Temporal lobe (tissue), 2 donors: Measurements from ENCODE around the gene FBXL2. TPM values are rescaled to one million over a fixed set of nuclear protein-coding genes. Genes with fewer than 3 reads are reported as not detected.

Experiments
- small RNA-seq: library from RNA; depleted of rRNA; stranded (forward); fragments of <200 nt; gene quantifications from one replicate; pipeline ENCODE3, GENCODE V24; 2014; ENCODE audit warnings: low replicate concordance
- total RNA-seq: library from RNA; depleted of rRNA; stranded (reverse); fragments of >200 nt; gene quantifications from one replicate; pipeline ENCODE4 v1.2.3, GENCODE V29; 2014

The FBXL2 gene
- total RNA-seq, 1 donor from 2014 or later: 43.8 TPM

Small RNA genes lying within 50 kb of the gene (small RNA-seq; reads per million reads assigned to genes)
- not detected for gene RNU7-110P

Other genes starting within 250 kb of the FBXL2 start
- gene GLB1, start 180.3 kb upstream of the FBXL2 start, total RNA-seq: 9.1 TPM
- 4.2 TPM for gene TMPPE, start 180.3 kb upstream of the FBXL2 start, total RNA-seq
- gene CRTAP, start 163.4 kb upstream of the FBXL2 start, total RNA-seq: 14.0 TPM
- gene SUSD5, start 58.6 kb upstream of the FBXL2 start, total RNA-seq: 1.7 TPM
- 51.4 TPM for gene UBP1, start 163.0 kb downstream of the FBXL2 start, total RNA-seq